ENCODE measurements around the gene MED13L.

Gene MED13L

GRCh38 chr12:115943630-115944391, 333.7 kb downstream of the MED13L start:
- DNase-seq = no peak
- H3K9me3 ChIP-seq = no peaks in the 10 kb centered on the region
- H3K4me3 ChIP-seq (ENCODE audit: low read depth, low read length) = no peak overlapping the region
- no peak for TF ChIP-seq CTCF (IDR thresholded peaks at IDR 0.05; ENCODE audit: low read depth, low read length)
- no peaks in the 10 kb centered on the region for H3K27me3 ChIP-seq
- H3K4me1 ChIP-seq = peaks cover 4% of the 10 kb centered on the region
- no peaks in the 10 kb centered on the region for H3K36me3 ChIP-seq

GRCh38 chr12:115943310-115943629, 334.2 kb downstream of the MED13L start:
- TF ChIP-seq CTCF (IDR thresholded peaks at IDR 0.05; ENCODE audit: low read depth, low read length) = no peak
- Histone ChIP-seq H3K36me3 (no peaks in the 10 kb centered on the region), H3K4me3 (ENCODE audit: low read depth, low read length) (no peak overlapping the region), H3K9me3 (no peaks in the 10 kb centered on the region), H3K27me3 (no peaks in the 10 kb centered on the region), H3K4me1 (peaks cover 4% of the 10 kb centered on the region)
- no peak for DNase-seq

DNA sequence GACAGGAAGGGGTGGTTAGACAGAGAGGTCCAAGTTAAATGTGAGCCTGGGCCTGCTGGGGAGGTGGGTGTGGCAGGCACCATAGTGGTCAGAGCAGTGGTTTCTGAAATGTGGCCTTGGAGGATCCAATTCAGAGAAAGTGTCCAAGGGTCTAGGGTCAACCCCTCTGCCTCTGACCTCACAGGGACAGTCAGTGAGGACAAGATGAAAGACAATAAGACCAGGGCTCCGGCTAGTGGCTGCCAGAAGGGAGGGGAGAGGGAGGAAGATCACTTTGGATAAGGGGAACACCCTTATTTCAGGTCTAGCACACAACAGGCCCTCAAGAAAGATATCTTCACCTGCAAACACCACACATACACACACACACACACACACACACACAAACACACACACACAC, 335.1 kb downstream of the MED13L start:
- TF ChIP-seq CTCF (IDR thresholded peaks at IDR 0.05; ENCODE audit: low read depth, low read length) = no peak
- Histone ChIP-seq H3K9me3 (no peaks in the 10 kb centered on the region), H3K36me3 (no peaks in the 10 kb centered on the region), H3K4me1 (peaks cover 4% of the 10 kb centered on the region), H3K4me3 (ENCODE audit: low read depth, low read length) (no peak overlapping the region), H3K27me3 (no peaks in the 10 kb centered on the region)
- DNase-seq = no peak

- Histone ChIP-seq H3K4me1 (no peaks in the 10 kb centered on the region), H3K27me3 (no peaks in the 10 kb centered on the region), H3K4me3 (ENCODE audit: low read depth, low read length) (no peak overlapping the region), H3K9me3 (no peaks in the 10 kb centered on the region), H3K36me3 (no peaks in the 10 kb centered on the region)
- DNase-seq = no peak
- TF ChIP-seq CTCF (IDR thresholded peaks at IDR 0.05; ENCODE audit: low read depth, low read length) = no peak
Observed at GRCh38 chr12:115941362-115941761, 336.1 kb downstream of the MED13L start.

- H3K27me3 ChIP-seq = no peaks in the 10 kb centered on the region
- no peak for DNase-seq
- H3K4me3 ChIP-seq (ENCODE audit: low read depth, low read length) = no peak overlapping the region
- no peaks in the 10 kb centered on the region for H3K9me3 ChIP-seq
- TF ChIP-seq CTCF (IDR thresholded peaks at IDR 0.05; ENCODE audit: low read depth, low read length) = no peak
- H3K36me3 ChIP-seq = no peaks in the 10 kb centered on the region
- H3K4me1 ChIP-seq = no peaks in the 10 kb centered on the region
Observed at GRCh38 chr12:115938794-115939377, 338.6 kb downstream of the MED13L start.

Data from BE2C (cell line).